ENCODE results near the gene PRICKLE2. TPM values are rescaled to one million over a fixed set of nuclear protein-coding genes. Genes with fewer than 3 reads are reported as not detected.

Gene PRICKLE2
- total RNA-seq, 1 experiment from 2014 or later: 0.26 TPM

DNA sequence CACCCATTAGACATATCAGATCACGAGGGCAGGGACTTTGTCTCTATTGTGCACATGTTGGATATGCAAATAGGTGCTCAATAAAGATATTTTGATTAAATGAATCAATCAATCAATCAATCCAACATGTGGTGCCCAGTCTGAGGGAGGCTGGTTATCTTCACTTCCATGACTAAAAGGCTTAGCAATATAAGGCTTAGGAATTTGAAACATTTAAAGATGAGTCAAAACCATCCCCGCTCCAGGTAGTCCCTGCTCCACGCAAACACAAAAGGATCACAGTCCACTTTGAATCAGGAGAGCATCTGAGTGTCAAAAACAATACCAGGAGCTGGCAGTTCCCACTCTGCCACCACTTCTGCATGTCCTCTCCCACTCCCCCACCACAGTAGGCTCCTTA lies 25.8 kb upstream of the PRICKLE2 start:
- no TSS peak for BruUV-seq (replicated peaks)
- intact Hi-C loops (cut with micrococcal nuclease; ENCODE audit: unreplicated experiment): no loop called here
- Histone ChIP-seq H3K9me3 (ENCODE audit: control insufficient read depth, insufficient read depth, low read depth, low read length) (no peaks in the 10 kb centered on the region), H3K27me3 (ENCODE audit: control insufficient read depth, insufficient read depth, low read length) (no peaks in the 10 kb centered on the region), H3K27ac (ENCODE audit: low read length) (no peak overlapping the region), H3K4me1 (ENCODE audit: control insufficient read depth, insufficient read depth, low read length) (no peaks in the 10 kb centered on the region), H3K4me3 (ENCODE audit: low read depth in 2 of 2, low read length in 2 of 2) (no peak overlapping the region), H3K36me3 (ENCODE audit: control insufficient read depth, insufficient read depth, low read length) (no peaks in the 10 kb centered on the region)
- in situ Hi-C loops (cut with HindIII; ENCODE audit: low pct_unique_long_range_greater_than_20kb, low sequenced_read_pairs): no loop called here
- CTCF ChIA-PET: no interaction called here
- no peak for DNase-seq (ENCODE audit: low read depth, low spot score)
- ATAC-seq: no peak
- POLR2A ChIA-PET: no interaction called here
- TF ChIP-seq, protein P1, sequence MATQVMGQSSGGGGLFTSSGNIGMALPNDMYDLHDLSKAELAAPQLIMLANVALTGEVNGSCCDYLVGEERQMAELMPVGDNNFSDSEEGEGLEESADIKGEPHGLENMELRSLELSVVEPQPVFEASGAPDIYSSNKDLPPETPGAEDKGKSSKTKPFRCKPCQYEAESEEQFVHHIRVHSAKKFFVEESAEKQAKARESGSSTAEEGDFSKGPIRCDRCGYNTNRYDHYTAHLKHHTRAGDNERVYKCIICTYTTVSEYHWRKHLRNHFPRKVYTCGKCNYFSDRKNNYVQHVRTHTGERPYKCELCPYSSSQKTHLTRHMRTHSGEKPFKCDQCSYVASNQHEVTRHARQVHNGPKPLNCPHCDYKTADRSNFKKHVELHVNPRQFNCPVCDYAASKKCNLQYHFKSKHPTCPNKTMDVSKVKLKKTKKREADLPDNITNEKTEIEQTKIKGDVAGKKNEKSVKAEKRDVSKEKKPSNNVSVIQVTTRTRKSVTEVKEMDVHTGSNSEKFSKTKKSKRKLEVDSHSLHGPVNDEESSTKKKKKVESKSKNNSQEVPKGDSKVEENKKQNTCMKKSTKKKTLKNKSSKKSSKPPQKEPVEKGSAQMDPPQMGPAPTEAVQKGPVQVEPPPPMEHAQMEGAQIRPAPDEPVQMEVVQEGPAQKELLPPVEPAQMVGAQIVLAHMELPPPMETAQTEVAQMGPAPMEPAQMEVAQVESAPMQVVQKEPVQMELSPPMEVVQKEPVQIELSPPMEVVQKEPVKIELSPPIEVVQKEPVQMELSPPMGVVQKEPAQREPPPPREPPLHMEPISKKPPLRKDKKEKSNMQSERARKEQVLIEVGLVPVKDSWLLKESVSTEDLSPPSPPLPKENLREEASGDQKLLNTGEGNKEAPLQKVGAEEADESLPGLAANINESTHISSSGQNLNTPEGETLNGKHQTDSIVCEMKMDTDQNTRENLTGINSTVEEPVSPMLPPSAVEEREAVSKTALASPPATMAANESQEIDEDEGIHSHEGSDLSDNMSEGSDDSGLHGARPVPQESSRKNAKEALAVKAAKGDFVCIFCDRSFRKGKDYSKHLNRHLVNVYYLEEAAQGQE (IDR thresholded peaks at IDR 0.05; ENCODE audit: insufficient read depth in 1 of 2, low read depth in 2 of 2, low read length in 1 of 2): no peak
- TF ChIP-seq TCF7L2 (IDR thresholded peaks at IDR 0.05; ENCODE audit: low read depth, low read length) (no peak), SIN3A (IDR thresholded peaks at IDR 0.05; ENCODE audit: borderline replicate concordance, insufficient read depth, low read depth, low read length) (no peak), POLR2AphosphoS5 (IDR thresholded peaks at IDR 0.05; ENCODE audit: low read depth, low read length) (no peak), CTCF (IDR thresholded peaks at IDR 0.05) (no peak)

DNA sequence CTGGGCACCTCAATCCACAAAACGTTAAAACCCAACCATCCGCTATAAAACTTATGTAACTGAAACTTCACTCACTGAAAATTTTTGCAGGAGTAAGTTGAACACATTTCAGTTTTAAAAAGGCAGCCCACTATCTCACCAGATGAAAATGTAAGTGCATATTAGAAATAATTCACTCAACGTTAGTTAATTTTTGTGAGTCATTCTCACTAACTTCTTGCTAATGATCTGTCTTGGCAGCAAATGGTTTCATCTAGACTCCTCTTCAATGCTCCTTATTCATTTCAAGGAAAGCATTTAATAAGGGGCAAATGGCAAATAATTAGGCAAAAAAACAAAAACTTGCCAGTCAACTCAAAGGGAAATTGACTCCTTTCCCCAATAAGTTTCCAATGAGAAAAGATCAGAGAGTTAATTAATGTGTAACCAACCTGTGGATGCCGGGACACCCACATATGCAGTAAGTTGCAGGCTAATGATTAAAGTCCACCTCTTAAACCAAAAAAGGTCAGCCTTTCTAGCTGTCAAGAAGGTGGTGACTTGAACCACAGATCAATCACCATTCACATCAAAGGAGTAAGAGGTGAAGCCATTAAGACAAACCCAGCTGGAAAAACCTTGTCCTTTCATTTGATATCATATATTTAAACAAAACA lies 22.9 kb upstream of the PRICKLE2 start:
- Histone ChIP-seq H3K4me3 (ENCODE audit: low read depth in 2 of 2, low read length in 2 of 2) (no peak overlapping the region), H3K27ac (ENCODE audit: low read length) (no peak overlapping the region), H3K4me1 (ENCODE audit: control insufficient read depth, insufficient read depth, low read length) (no peaks in the 10 kb centered on the region), H3K9me3 (ENCODE audit: control insufficient read depth, insufficient read depth, low read depth, low read length) (no peaks in the 10 kb centered on the region), H3K36me3 (ENCODE audit: control insufficient read depth, insufficient read depth, low read length) (no peaks in the 10 kb centered on the region), H3K27me3 (ENCODE audit: control insufficient read depth, insufficient read depth, low read length) (no peaks in the 10 kb centered on the region)
- no peak for DNase-seq (ENCODE audit: low read depth, low spot score)
- intact Hi-C loops (cut with micrococcal nuclease; ENCODE audit: unreplicated experiment): no loop called here
- no TSS peak for BruUV-seq (replicated peaks)
- ChIA-PET CTCF (no interaction called here), POLR2A (no interaction called here)
- no peak for TF ChIP-seq SIN3A (IDR thresholded peaks at IDR 0.05; ENCODE audit: borderline replicate concordance, insufficient read depth, low read depth, low read length)
- TF ChIP-seq, protein P1 (IDR thresholded peaks at IDR 0.05; ENCODE audit: insufficient read depth in 1 of 2, low read depth in 2 of 2, low read length in 1 of 2): no peak
- no peak for TF ChIP-seq TCF7L2 (IDR thresholded peaks at IDR 0.05; ENCODE audit: low read depth, low read length)
- in situ Hi-C loops (cut with HindIII; ENCODE audit: low pct_unique_long_range_greater_than_20kb, low sequenced_read_pairs): no loop called here
- ATAC-seq: no peak
